HCT116 (cell line): ENCODE measurements around the gene JAK1. TPM values are rescaled to one million over a fixed set of nuclear protein-coding genes. Genes with fewer than 3 reads are reported as not detected.

Experiments used
- ATAC-seq: fragments of 200-7000 bp; cut with Tn5 transposase; 2 replicates; pipeline ENCODE4 v1.9.1; 2020; ENCODE audit warnings: mild to moderate bottlenecking, moderate library complexity
- BruUV-seq: library from RNA; stranded (reverse); fragments of 400-500 nt; replicated peaks from 2 replicates; lab custom pipeline; 2021; lab: Mats Ljungman, UMichigan
- CTCF ChIA-PET: fragments of 300-600 bp; sonication (Branson Sonifier 250); formaldehyde crosslinking; loops from one replicate; lab custom pipeline; 2021; ENCODE audit warnings: antibody characterized with exemption; lab: Charles Lee
- POLR2A ChIA-PET: fragments of 300-600, 350-600 bp; sonication (Branson Sonifier 250); formaldehyde crosslinking; loops from one replicate; lab custom pipeline; 2021; ENCODE audit warnings: antibody characterized with exemption; lab: Charles Lee
- RAD21 ChIA-PET, 2 experiments: fragments of 300-600 bp; sonication (Branson Sonifier 250); formaldehyde crosslinking; loops; one replicate each; lab custom pipeline; 2023; ENCODE audit warnings: low total read pairs in 2 of 2; ENCODE audit not compliant: uncharacterized antibody in 2 of 2, unreplicated experiment in 2 of 2, low non-redundant PET in 1 of 2; lab: Charles Lee
- DNase-seq: peaks from one replicate; pipeline ENCODE4 v3.0.0-alpha.2; 2010; ENCODE audit warnings: low read depth, low spot score
- H2AFZ ChIP-seq: fragments of 200-600 bp; shearing (Covaris generic), sonication (generic); 2 replicates; pipeline ENCODE4 v1.6.1; 2017; ENCODE audit warnings: low read depth, mixed run types, mixed read lengths, antibody characterized with exemption, low read length; ENCODE audit not compliant: poor library complexity, severe bottlenecking
- H3K27ac ChIP-seq: 2 replicates; pipeline ENCODE4 v1.5.1; 2012; ENCODE audit warnings: low read depth, low read length
- H3K27me3 ChIP-seq: fragments of 200-600 bp; sonication (generic); 2 replicates; pipeline ENCODE4 v1.6.1; 2016; ENCODE audit warnings: mixed run types, low read length, mixed read lengths; ENCODE audit not compliant: insufficient read depth
- H3K36me3 ChIP-seq, 2 experiments: fragments of 200-500 bp in 1 of 2; fragments of 200-600 bp in 1 of 2; sonication (Bioruptor generic) in 1 of 2; sonication (generic) in 1 of 2; 2 replicates each; pipeline versions ENCODE4 v1.5.1 to v1.6.1; 2014 to 2016; ENCODE audit warnings: low read length in 2 of 2, inconsistent platforms in 1 of 2, mixed read lengths in 1 of 2, mixed run types in 1 of 2; ENCODE audit not compliant: insufficient read depth in 2 of 2, control insufficient read depth in 1 of 2
- H3K4me1 ChIP-seq, 2 experiments: fragments of 200-600 bp in 1 of 2; sonication (generic) in 1 of 2; 2 replicates each; pipeline versions ENCODE4 v1.5.1 to v1.6.1; 2012 to 2017; ENCODE audit warnings: low read length in 2 of 2, inconsistent platforms in 1 of 2, mild to moderate bottlenecking in 1 of 2, mixed read lengths in 1 of 2, mixed run types in 1 of 2, moderate library complexity in 1 of 2; ENCODE audit not compliant: insufficient read depth in 2 of 2, control insufficient read depth in 1 of 2
- H3K4me2 ChIP-seq: fragments of 200-600 bp; sonication (generic); 2 replicates; pipeline ENCODE4 v1.6.1; 2017; ENCODE audit warnings: mixed run types, low read length, mixed read lengths
- H3K4me3 ChIP-seq, 2 experiments: fragments of 200-600 bp in 1 of 2; sonication (generic) in 1 of 2; replicated peaks in 1 of 2; 2 replicates each; pipeline ENCODE4 v1.5.1; 2011 to 2016; ENCODE audit warnings: low read length in 2 of 2, control low read depth in 1 of 2, low read depth in 1 of 2, mild to moderate bottlenecking in 1 of 2, mixed read lengths in 1 of 2, mixed run types in 1 of 2
- H3K79me2 ChIP-seq: fragments of 200-600 bp; sonication (generic); 2 replicates; pipeline ENCODE4 v1.6.1; 2017; ENCODE audit warnings: mild to moderate bottlenecking, mixed run types, low read length, moderate library complexity, mixed read lengths; ENCODE audit not compliant: insufficient read depth
- H3K9ac ChIP-seq: fragments of 200-600 bp; sonication (generic); 2 replicates; pipeline ENCODE4 v1.6.1; 2016; ENCODE audit warnings: low read length, mixed read lengths
- H3K9me2 ChIP-seq: fragments of 200-600 bp; sonication (generic), shearing (Covaris generic); 2 replicates; pipeline ENCODE4 v1.6.1; 2017; ENCODE audit warnings: mixed run types, mild to moderate bottlenecking, moderate library complexity; ENCODE audit not compliant: insufficient read depth
- H3K9me3 ChIP-seq, 2 experiments: fragments of 200-500 bp in 1 of 2; fragments of 200-600 bp in 1 of 2; sonication (Bioruptor generic) in 1 of 2; sonication (generic) in 1 of 2; 2 replicates each; pipeline ENCODE4 v1.6.1; 2014 to 2017; ENCODE audit warnings: low read length in 2 of 2, mixed read lengths in 2 of 2, inconsistent platforms in 1 of 2, low read depth in 1 of 2, mild to moderate bottlenecking in 1 of 2, mixed run types in 1 of 2, moderate library complexity in 1 of 2; ENCODE audit not compliant: control insufficient read depth in 1 of 2, insufficient read depth in 1 of 2
- H4K20me1 ChIP-seq: fragments of 200-600 bp; sonication (generic), shearing (Covaris generic); 2 replicates; pipeline ENCODE4 v1.6.1; 2017; ENCODE audit warnings: mixed run types, mild to moderate bottlenecking, moderate library complexity; ENCODE audit not compliant: insufficient read depth
- CBX3 ChIP-seq: IDR thresholded peaks from 2 replicates; pipeline ENCODE4 v1.6.1; 2012; ENCODE audit warnings: low read depth
- EGR1 ChIP-seq: IDR thresholded peaks from 2 replicates; pipeline ENCODE4 v1.6.1; 2012; ENCODE audit warnings: low read depth
- ELF1 ChIP-seq: IDR thresholded peaks from 2 replicates; pipeline ENCODE4 v1.6.1; 2012; ENCODE audit warnings: low read depth, borderline replicate concordance
- EZH2 ChIP-seq: fragments of 200-600 bp; sonication (generic); IDR thresholded peaks from 2 replicates; pipeline ENCODE4 v1.6.1; 2017; ENCODE audit warnings: antibody characterized with exemption, mixed run types
- POLR2A ChIP-seq: IDR thresholded peaks from 2 replicates; pipeline ENCODE4 v1.7.0; 2011; ENCODE audit warnings: borderline replicate concordance; ENCODE audit not compliant: insufficient read depth, insufficient read length; ENCODE audit errors: extremely low read depth
- POLR2AphosphoS5 ChIP-seq: IDR thresholded peaks from 2 replicates; pipeline ENCODE4 v1.6.1; 2011; ENCODE audit warnings: mild to moderate bottlenecking, low read depth, low read length, moderate library complexity
- RAD21 ChIP-seq: IDR thresholded peaks from 2 replicates; pipeline ENCODE4 v1.6.1; 2012; ENCODE audit warnings: low read depth, mild to moderate bottlenecking
- SIN3A ChIP-seq: IDR thresholded peaks from 2 replicates; pipeline ENCODE4 v1.6.1; 2012; ENCODE audit warnings: low read depth
- SRF ChIP-seq: IDR thresholded peaks from 2 replicates; pipeline ENCODE4 v1.6.1; 2012; ENCODE audit warnings: low read depth
- YY1 ChIP-seq: IDR thresholded peaks from 2 replicates; pipeline ENCODE4 v1.6.1; 2011; ENCODE audit warnings: low read length, low read depth, moderate library complexity, mild to moderate bottlenecking; ENCODE audit not compliant: insufficient replicate concordance; ENCODE audit errors: extremely low read depth
- ZNF274 ChIP-seq: fragments of 200-500 bp; sonication (Bioruptor generic); IDR thresholded peaks from 2 replicates; pipeline ENCODE4 v1.6.1; 2014; ENCODE audit warnings: mild to moderate bottlenecking, low read depth, low read length, inconsistent platforms
- intact Hi-C: fragments of 100-400 bp; cut with micrococcal nuclease; formaldehyde crosslinking; loops from 2 replicates; pipeline ENCODE4 v1.10.0; 2022
- total RNA-seq: library from RNA; stranded (reverse); gene quantifications from one replicate; pipeline ENCODE4 v1.2.1, GENCODE V29; 2021; ENCODE audit not compliant: unreplicated experiment
- TF ChIP-seq, protein P1 (sequence below): IDR thresholded peaks from 2 replicates; pipeline ENCODE4 v1.6.1; 2012
- TF ChIP-seq, protein P2 (sequence below): IDR thresholded peaks from 2 replicates; pipeline ENCODE4 v1.6.1; 2012
- TF ChIP-seq, protein P3 (sequence below): IDR thresholded peaks from 2 replicates; pipeline ENCODE4 v1.6.1; 2011; ENCODE audit warnings: mild to moderate bottlenecking, low read length, moderate library complexity; ENCODE audit not compliant: insufficient replicate concordance; ENCODE audit errors: extremely low read depth
- TF ChIP-seq, protein P4 (sequence below): IDR thresholded peaks from 2 replicates; pipeline ENCODE4 v1.6.1; 2012; ENCODE audit warnings: low read depth

The JAK1 gene
- total RNA-seq, 1 experiment from 2014 or later = 53.2 TPM

- DNase-seq = no peak
- H3K9me2 ChIP-seq = no peaks in the 10 kb centered on the region
- no TSS peak for BruUV-seq
- TF ChIP-seq, protein P1, sequence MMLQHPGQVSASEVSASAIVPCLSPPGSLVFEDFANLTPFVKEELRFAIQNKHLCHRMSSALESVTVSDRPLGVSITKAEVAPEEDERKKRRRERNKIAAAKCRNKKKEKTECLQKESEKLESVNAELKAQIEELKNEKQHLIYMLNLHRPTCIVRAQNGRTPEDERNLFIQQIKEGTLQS = no peak
- no peak for TF ChIP-seq EZH2
- no peak for TF ChIP-seq ZNF274
- TF ChIP-seq POLR2A = no peak
- TF ChIP-seq ELF1 = no peak
- TF ChIP-seq SIN3A = no peak
- TF ChIP-seq RAD21 = no peak
- TF ChIP-seq CBX3 = no peak
- TF ChIP-seq, protein P2, sequence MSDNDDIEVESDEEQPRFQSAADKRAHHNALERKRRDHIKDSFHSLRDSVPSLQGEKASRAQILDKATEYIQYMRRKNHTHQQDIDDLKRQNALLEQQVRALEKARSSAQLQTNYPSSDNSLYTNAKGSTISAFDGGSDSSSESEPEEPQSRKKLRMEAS = no peak
- TF ChIP-seq SRF = no peak
- no peak for TF ChIP-seq EGR1
- TF ChIP-seq, protein P3, sequence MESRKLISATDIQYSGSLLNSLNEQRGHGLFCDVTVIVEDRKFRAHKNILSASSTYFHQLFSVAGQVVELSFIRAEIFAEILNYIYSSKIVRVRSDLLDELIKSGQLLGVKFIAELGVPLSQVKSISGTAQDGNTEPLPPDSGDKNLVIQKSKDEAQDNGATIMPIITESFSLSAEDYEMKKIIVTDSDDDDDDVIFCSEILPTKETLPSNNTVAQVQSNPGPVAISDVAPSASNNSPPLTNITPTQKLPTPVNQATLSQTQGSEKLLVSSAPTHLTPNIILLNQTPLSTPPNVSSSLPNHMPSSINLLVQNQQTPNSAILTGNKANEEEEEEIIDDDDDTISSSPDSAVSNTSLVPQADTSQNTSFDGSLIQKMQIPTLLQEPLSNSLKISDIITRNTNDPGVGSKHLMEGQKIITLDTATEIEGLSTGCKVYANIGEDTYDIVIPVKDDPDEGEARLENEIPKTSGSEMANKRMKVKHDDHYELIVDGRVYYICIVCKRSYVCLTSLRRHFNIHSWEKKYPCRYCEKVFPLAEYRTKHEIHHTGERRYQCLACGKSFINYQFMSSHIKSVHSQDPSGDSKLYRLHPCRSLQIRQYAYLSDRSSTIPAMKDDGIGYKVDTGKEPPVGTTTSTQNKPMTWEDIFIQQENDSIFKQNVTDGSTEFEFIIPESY = no peak
- TF ChIP-seq, protein P4, sequence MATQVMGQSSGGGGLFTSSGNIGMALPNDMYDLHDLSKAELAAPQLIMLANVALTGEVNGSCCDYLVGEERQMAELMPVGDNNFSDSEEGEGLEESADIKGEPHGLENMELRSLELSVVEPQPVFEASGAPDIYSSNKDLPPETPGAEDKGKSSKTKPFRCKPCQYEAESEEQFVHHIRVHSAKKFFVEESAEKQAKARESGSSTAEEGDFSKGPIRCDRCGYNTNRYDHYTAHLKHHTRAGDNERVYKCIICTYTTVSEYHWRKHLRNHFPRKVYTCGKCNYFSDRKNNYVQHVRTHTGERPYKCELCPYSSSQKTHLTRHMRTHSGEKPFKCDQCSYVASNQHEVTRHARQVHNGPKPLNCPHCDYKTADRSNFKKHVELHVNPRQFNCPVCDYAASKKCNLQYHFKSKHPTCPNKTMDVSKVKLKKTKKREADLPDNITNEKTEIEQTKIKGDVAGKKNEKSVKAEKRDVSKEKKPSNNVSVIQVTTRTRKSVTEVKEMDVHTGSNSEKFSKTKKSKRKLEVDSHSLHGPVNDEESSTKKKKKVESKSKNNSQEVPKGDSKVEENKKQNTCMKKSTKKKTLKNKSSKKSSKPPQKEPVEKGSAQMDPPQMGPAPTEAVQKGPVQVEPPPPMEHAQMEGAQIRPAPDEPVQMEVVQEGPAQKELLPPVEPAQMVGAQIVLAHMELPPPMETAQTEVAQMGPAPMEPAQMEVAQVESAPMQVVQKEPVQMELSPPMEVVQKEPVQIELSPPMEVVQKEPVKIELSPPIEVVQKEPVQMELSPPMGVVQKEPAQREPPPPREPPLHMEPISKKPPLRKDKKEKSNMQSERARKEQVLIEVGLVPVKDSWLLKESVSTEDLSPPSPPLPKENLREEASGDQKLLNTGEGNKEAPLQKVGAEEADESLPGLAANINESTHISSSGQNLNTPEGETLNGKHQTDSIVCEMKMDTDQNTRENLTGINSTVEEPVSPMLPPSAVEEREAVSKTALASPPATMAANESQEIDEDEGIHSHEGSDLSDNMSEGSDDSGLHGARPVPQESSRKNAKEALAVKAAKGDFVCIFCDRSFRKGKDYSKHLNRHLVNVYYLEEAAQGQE = no peak
- no peak for TF ChIP-seq POLR2AphosphoS5
- TF ChIP-seq YY1 = no peak
- intact Hi-C loops = no loop called here
- no peaks in the 10 kb centered on the region; the same call in 1 of the 2 replicates for H4K20me1 ChIP-seq
- no peaks in the 10 kb centered on the region; the same call in 1 of the 2 replicates for H3K27me3 ChIP-seq
- peaks cover 16% of the 10 kb centered on the region for H3K79me2 ChIP-seq
- no peak overlapping the region for H3K4me3 ChIP-seq
- RAD21 ChIA-PET = no interaction called here
- no peak for ATAC-seq
- no peak overlapping the region for H3K27ac ChIP-seq
- H2AFZ ChIP-seq = no peak overlapping the region
- no peak overlapping the region for H3K9ac ChIP-seq
- peak overlapping the region; percentile 12; the same call in 1 of the 2 replicates for H3K4me2 ChIP-seq
- H3K36me3 ChIP-seq = no peaks in the 10 kb centered on the region
- peaks cover 30 to 39% of the 10 kb centered on the region in 2 experiments for H3K4me1 ChIP-seq
- no peaks in the 10 kb centered on the region for H3K9me3 ChIP-seq
- CTCF ChIA-PET = no interaction called here
- POLR2A ChIA-PET = no interaction called here
Measured at GRCh38 chr1:64894438-64895196, 71.7 kb downstream of the JAK1 start.
